GM18858 (cell line): ENCODE data around the gene NXT1.
A peak's percentile ranks its signal among the peaks of the same experiment; 100 is the strongest.
"Not testable (repeated sequence)": the region's sequence is repeated elsewhere in the genome, so short reads cannot be mapped to it uniquely, and the experiment has no call there.

Experiments used
- ATAC-seq: cut with Tn5 transposase; IDR thresholded peaks from one replicate; pipeline ENCODE4 v1.9.1; 2021; ENCODE audit not compliant: unreplicated experiment

NXT1 gene

DNA sequence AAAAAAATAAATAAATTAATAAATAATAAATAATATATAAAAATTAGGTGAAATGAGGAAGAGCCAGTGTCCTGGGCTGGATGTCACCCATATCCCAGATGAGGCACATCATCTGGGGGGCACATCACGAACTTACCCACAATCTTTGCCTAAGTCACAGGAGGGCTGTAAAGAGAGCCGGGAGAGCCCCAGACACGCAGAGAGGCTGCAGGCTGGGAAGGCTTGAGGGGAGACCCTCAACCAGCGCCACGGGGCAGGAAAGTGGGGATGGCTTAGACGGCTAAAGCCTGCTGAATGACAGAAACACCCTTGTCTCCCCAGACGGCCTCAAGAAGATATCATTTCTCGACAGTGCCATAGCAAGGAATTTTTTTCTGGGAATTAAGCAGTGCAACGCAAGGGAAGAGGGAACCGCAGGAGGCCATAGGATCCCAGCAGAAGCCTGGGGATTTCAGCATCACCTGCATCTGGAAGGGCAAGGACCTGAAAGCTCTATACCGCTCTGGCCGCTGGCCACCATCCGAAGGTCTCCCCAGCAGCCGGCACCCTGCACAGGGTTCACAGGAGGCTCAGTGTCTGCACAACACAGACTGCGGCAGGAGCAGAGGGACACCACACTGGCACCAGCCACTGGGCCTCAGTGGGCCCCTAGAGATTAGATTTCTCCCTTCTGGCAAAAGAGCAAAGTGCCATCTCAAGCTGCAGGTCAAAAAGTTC, 22.8 kb upstream of the NXT1 start:
- ATAC-seq, result no peak

- ATAC-seq, result no peak
These were observed 18.9 kb upstream of the NXT1 start for GRCh38 chr20:23331450-23332350.

GRCh38 chr20:23332467-23332866, 18.1 kb upstream of the NXT1 start:
- no peak for ATAC-seq

DNA sequence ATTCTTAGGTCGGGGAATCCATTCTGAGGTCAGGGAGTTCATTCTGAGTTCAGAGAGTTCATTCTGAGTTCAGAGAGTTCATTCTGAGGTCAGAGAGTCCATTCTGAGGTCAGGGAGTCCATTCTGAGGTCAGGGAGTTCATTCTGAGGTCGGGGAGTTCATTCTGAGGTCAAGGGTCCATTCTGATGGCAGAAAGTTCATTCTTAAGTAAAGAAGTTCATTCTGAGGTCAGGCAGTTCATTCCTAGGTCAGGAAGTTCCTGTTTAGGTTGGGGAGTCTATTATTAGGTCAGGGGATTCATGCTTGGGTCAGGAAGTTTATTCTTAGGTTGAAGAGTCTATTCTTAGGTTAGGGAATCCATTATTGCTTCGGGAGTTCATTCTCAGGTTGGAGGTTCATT, 16.5 kb upstream of the NXT1 start:
- no peak for ATAC-seq

DNA sequence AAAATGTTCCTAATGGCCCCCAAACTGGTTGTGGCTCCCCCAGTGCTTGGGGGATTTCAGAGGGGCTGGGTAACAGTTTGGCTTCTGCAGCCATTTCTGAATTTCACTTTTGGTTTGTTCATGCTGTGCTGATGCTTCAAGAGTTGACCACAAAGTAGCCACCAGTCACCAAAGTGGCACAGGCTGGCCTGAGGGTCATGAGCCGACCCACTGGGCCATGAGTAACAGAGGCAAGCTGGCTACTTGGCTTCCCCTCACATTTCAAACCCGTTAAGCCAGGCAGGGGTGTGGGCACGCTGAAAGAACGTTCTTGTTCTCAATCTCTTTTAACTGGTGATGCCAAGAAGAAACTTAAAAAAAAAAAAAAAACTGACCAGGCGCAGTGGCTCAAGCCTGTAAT, 15.1 kb upstream of the NXT1 start:
- no peak for ATAC-seq

DNA sequence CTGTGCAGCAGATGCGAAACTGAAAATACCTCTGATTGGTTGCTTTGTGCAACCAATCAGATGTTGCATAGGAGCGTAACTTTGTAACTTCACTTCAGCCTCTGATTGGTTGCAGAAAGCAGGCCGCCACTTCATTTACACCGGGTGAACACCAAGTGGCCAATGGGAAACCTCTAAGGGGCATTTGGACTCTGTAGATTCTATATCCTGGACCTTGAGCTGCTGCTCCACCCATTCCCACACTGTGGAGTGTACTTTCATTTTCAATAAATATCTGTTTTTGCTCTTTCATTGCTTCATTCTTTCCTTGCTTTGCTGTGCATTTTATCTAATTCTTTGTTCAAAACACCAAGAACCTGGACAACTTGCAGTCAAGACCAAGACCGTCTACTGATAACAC, 14.1 kb upstream of the NXT1 start:
- ATAC-seq, result no peak

DNA sequence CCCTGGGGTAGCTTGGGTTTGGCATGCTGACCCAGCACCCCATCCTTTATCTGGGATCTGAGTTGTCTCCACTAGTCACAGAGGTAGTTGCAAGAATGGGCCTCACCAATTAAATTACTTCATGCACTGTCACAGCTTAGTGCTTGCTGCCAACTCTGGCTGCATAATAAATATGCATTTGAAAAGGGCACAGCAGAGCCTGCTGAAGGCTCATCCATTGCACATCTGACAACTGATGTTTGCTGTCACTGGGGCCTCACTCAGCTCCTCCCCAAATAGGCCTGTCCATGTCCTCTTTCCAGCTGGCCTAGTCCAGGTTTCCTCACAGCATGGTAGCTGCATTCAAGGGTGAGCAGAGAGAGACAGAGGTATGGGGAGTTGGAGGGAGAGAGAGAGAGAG, 13.3 kb upstream of the NXT1 start:
- no peak for ATAC-seq

GRCh38 chr20:23339986-23340385, 10.6 kb upstream of the NXT1 start:
- no peak for ATAC-seq

DNA sequence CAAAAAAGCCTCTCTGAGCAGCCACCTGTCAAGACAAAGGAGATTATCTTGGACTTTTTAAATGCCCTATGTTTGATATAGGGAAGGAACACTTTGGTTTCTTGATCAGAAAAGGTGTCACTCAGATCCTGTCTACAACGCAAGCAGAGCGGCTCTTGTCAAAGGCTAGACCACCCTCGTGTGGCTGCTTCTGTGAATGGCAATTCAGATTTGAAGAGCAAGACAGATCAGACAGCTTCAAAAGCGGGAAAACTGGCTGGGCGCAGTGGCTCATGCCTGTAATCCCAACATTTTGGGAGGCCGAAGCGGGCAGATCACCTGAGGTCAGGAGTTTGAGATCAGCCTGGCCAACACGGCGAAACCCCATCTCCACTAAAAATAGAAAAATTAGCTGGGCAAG, 10.1 kb upstream of the NXT1 start:
- no peak for ATAC-seq

- no peak for ATAC-seq
These were observed 9.5 kb upstream of the NXT1 start for GRCh38 chr20:23341073-23341472.

GRCh38 chr20:23343590-23343989, 7.0 kb upstream of the NXT1 start:
- no peak for ATAC-seq

GRCh38 chr20:23344336-23344735, 6.3 kb upstream of the NXT1 start:
- ATAC-seq, result no peak

- no peak for ATAC-seq
These were observed 4.6 kb upstream of the NXT1 start for GRCh38 chr20:23346002-23346401.

- no peak for ATAC-seq
These were observed 2.8 kb upstream of the NXT1 start for GRCh38 chr20:23347791-23348190.

DNA sequence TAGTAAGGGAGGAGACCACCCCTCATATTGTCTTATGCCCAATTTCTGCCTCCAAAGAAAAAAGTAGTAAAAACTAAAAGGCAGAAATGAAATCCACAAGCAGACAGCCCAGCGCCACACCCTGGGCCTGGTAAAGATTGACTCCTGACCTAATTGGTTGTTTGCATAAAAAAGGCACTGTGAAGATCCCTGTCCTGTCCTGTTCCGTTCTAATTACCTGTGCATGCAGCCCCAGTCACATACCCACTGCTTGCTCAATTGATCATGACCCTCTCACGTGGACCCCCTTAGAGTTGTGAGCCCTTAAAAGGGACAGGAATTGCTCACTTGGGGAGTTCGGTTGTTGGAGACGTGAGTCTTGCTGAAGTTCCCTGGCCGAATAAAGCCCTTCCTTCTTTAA, 2.1 kb upstream of the NXT1 start:
- not testable (repeated sequence) for ATAC-seq

- peak; percentile 22 for ATAC-seq
These were observed 1.0 kb upstream of the NXT1 start for GRCh38 chr20:23349338-23350195.

- ATAC-seq, result peak; percentile 10
These were observed 580 bp downstream of the NXT1 start for GRCh38 chr20:23350904-23351838.

- no peak for ATAC-seq
These were observed 5.6 kb downstream of the NXT1 start for GRCh38 chr20:23356203-23356602.

GRCh38 chr20:23357767-23358562, 7.4 kb downstream of the NXT1 start:
- ATAC-seq, result peak; percentile 69

DNA sequence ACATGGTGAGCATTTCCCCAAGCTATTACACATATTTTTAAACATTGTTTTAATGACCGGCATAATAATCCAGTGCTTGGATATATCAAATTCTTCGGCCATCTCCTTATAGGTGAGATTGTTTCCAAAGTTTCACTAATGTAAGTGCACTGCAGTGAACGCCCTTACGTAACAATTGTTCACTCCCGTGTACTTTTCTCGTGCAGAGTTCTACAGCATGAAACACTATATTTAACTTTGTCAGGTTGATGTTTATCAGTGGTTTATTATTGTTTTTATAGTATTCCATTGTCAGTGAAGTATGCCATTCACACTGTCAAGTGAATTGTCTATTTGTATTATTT, 7.9 kb downstream of the NXT1 start:
- no peak for ATAC-seq
